Measurements from ENCODE around the gene PTPN18. TPM values are rescaled to one million over a fixed set of nuclear protein-coding genes. Genes with fewer than 3 reads are reported as not detected.

PTPN18 gene
- polyA plus RNA-seq, 2 of the 4 experiments (the other 2 are of a cell fraction) = 19.6 to 20.4 TPM

- TF ChIP-seq, protein P1, sequence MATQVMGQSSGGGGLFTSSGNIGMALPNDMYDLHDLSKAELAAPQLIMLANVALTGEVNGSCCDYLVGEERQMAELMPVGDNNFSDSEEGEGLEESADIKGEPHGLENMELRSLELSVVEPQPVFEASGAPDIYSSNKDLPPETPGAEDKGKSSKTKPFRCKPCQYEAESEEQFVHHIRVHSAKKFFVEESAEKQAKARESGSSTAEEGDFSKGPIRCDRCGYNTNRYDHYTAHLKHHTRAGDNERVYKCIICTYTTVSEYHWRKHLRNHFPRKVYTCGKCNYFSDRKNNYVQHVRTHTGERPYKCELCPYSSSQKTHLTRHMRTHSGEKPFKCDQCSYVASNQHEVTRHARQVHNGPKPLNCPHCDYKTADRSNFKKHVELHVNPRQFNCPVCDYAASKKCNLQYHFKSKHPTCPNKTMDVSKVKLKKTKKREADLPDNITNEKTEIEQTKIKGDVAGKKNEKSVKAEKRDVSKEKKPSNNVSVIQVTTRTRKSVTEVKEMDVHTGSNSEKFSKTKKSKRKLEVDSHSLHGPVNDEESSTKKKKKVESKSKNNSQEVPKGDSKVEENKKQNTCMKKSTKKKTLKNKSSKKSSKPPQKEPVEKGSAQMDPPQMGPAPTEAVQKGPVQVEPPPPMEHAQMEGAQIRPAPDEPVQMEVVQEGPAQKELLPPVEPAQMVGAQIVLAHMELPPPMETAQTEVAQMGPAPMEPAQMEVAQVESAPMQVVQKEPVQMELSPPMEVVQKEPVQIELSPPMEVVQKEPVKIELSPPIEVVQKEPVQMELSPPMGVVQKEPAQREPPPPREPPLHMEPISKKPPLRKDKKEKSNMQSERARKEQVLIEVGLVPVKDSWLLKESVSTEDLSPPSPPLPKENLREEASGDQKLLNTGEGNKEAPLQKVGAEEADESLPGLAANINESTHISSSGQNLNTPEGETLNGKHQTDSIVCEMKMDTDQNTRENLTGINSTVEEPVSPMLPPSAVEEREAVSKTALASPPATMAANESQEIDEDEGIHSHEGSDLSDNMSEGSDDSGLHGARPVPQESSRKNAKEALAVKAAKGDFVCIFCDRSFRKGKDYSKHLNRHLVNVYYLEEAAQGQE (IDR thresholded peaks at IDR 0.05) = no peak
- TF ChIP-seq KDM5A (IDR thresholded peaks at IDR 0.05) (no peak), SMC3 (IDR thresholded peaks at IDR 0.05) (no peak)
These were observed 15.8 kb downstream of the PTPN18 start (continued) for GRCh38 chr2:130371723-130372054.

DNA sequence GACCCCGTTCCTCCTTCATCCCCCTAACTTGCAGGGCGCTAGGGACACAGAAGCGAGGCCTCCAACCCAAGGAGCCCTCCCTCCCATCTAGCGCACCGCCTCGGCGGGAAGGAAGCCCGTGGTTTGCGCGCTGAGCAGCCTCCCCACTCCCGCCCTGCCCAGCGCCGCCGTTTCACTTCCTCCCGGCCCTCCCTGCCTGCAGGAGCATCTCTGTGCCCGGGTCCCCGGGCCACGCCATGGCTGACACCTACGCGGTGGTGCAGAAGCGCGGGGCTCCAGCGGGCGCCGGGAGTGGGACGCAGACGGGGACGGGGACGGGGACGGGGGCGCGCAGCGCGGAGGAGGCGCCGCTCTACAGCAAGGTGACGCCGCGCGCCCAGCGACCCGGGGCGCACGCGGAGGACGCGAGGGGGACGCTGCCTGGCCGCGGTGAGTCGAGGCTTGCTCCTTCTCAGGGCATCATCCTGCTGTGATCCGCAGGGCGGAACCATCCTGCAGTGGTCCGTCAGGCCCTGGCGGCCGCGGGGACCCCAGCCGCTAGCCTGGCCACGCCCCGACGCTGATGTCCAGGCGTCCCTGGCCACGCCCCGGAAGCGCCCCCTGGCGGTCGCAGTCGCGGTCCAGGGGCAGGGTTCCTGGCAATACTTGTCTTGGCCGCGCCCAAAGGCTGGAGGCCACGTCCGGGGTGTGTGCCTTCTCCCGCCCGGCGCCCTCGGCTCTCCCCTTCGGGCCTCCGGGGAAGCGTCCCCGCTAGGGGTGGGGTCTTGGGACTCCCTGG, 16.4 kb downstream of the PTPN18 start:
- ChIA-PET POLR2A (interaction anchor here (1.9 to 2.0 kb wide), 2 partner anchors 16 to 30 kb away, joined by 6 to 21 read pairs; partner anchors contain the start of genes IMP4 and PTPN18), CTCF (interaction anchor here (0.8 to 2.3 kb wide), 10 partner anchors 9 to 31 kb away, joined by 3 to 35 read pairs (median 4); partner anchors contain the start of genes IMP4 and PTPN18)
- WGBS (ENCODE audit: missing lambda C conversion rate) = 0% methylated on average over 19 of the region's 81 CpGs
- H3K4me3 ChIP-seq = peak overlapping the region; percentile 72
- H3K4me2 ChIP-seq = peak overlapping the region; percentile 85
- peak overlapping the region; percentile 97 to 98 for H3K27ac ChIP-seq
- ATAC-seq = peak; percentile 92 to 97
- peak; percentile 81 to 90 for DNase-seq (ENCODE audit: low read depth in 1 of 2, low spot score in 1 of 2)
- H3K9me3 ChIP-seq = no peaks in the 10 kb centered on the region
- peaks cover 24% of the 10 kb centered on the region for H3K4me1 ChIP-seq
- FAIRE-seq = no peak
- TF ChIP-seq, protein P2, sequence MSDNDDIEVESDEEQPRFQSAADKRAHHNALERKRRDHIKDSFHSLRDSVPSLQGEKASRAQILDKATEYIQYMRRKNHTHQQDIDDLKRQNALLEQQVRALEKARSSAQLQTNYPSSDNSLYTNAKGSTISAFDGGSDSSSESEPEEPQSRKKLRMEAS (IDR thresholded peaks at IDR 0.05) = peak; percentile 74; the same call in 1 of the 2 replicates
- TF ChIP-seq JUN (IDR thresholded peaks at IDR 0.05) (peak; percentile 64 to 94; a peak in 4 of 5 replicates), RAD21 (conservative IDR thresholded peaks at IDR 0.05 in 1 of 2, IDR thresholded peaks at IDR 0.05 in 1 of 2) (peak in 1 of 2 experiments; percentile 37; a peak in 1 of 5 replicates), EHF (CRISPR knock-in tag; IDR thresholded peaks at IDR 0.05) (no peak), POLR2AphosphoS2 (conservative IDR thresholded peaks at IDR 0.05; ENCODE audit: low read length) (no peak), ZC3H11A (IDR thresholded peaks at IDR 0.05) (no peak), E2F6 (IDR thresholded peaks at IDR 0.05; ENCODE audit: borderline replicate concordance, low read depth) (peak; percentile 85), EHMT2 (IDR thresholded peaks at IDR 0.05; ENCODE audit: low read depth) (no peak), HDAC2 (IDR thresholded peaks at IDR 0.05) (0 out of 2 replicates have a peak, but pooled peaks have one; percentile 29), POLR2A (IDR thresholded peaks at IDR 0.05; ENCODE audit: low read length) (peak; percentile 92), CBX2 (IDR thresholded peaks at IDR 0.05; ENCODE audit: borderline replicate concordance, low read depth) (no peak), SMC3 (IDR thresholded peaks at IDR 0.05) (peak; percentile 70), PHF8 (IDR thresholded peaks at IDR 0.05; ENCODE audit: borderline replicate concordance, low read depth) (peak; percentile 65), MYC (IDR thresholded peaks at IDR 0.05; ENCODE audit: borderline replicate concordance, low read length) (0 out of 2 replicates have a peak, but pooled peaks have one; percentile 73), SREBF2 (IDR thresholded peaks at IDR 0.05) (no peak), CTCF (IDR thresholded peaks at IDR 0.05) (peak; percentile 82), HOXB13 (CRISPR knock-in tag; IDR thresholded peaks at IDR 0.05; ENCODE audit: low read depth) (no peak)

All from A549 (cell line).